GM23248 (cell line): Measurements from ENCODE around the gene ABHD17A.

Experiments used
- EZH2 ChIP-seq: fragments of 200-600 bp; sonication (generic); IDR thresholded peaks from 2 replicates; pipeline ENCODE4 v1.6.1; 2018; ENCODE audit warnings: antibody characterized with exemption, mild to moderate bottlenecking; ENCODE audit not compliant: insufficient read depth, poor library complexity, severe bottlenecking
- EZH2phosphoT487 ChIP-seq: fragments of 200-600 bp; sonication (generic); IDR thresholded peaks from 2 replicates; pipeline ENCODE4 v1.6.1; 2018; ENCODE audit warnings: antibody characterized with exemption, moderate library complexity, mild to moderate bottlenecking, low read depth; ENCODE audit not compliant: insufficient read depth

DNA sequence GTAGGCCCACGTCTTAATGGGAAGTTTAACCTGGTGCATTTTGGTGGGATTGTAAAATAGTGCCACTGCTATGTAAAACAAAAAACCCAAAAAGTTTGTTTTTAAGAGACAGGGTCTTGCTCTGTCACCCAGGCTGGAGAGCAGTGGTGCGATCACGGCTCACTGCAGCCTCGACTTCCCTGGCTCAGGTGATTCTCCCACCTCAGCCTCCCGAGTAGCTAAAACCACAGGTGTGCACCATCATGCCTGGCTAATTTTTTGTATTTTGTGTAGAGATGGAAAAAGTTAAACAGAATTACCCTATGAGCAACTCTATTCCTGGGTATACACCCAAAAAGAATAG lies 36.2 kb downstream of the ABHD17A start:
- TF ChIP-seq EZH2 (no peak), EZH2phosphoT487 (no peak)
